RCC 7860 (cell line): Measurements from ENCODE around the gene AIPL1.

ENCODE experiments used
- DNase-seq: peaks from one replicate; pipeline ENCODE4 v3.0.0-alpha.2; 2015; ENCODE audit warnings: low spot score
- FAIRE-seq: peaks from 2 replicates; lab custom pipeline; 2012; peaks lifted over from hg19 to GRCh38; lab: Jason Lieb, UNC

The AIPL1 gene

DNA sequence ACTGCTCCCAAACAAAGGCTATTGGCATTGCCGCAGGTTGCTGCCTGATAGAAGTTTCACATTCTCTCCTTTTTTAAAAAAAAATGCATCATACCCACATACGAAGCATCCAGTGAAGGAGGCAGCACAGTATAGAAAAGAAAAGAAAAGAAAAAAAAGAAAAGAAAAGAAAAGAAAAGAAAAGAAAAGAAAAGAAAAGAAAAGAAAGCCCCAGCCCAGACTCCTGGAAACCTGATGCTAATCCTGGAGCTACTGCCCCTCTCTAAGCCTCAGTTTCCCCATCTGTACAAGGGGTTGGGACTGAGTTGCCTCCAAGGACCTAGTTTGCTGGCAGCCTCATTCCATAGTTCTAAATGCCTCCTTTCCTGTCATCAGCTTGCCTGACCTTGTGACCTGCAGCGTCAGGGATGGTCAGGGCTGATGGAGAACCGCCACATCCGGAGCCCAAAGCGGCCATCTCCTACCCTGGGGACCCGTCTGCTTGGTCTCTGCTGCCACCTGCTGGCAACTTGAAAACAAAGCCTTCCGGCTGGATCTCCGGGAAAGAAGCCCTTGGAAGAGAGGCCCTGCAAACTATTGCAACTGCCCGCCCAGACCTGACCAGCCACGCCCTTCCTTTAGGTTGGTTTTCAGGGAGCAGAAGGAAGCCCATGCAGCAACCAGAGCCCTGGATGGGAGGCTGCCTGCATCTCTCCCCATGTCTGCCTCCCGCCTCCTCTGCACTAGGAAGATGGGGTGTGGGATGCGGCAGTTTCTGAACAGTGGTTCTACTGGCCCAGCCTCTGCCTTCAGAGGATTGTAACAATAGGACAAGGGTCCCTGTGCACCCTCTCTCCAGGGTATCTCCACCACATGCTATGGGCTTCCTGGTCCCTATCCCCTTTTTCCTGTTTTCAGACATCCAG lies 13.0 kb downstream of the AIPL1 start:
- FAIRE-seq (peak; percentile 25), DNase-seq (peak; percentile 74)

DNA sequence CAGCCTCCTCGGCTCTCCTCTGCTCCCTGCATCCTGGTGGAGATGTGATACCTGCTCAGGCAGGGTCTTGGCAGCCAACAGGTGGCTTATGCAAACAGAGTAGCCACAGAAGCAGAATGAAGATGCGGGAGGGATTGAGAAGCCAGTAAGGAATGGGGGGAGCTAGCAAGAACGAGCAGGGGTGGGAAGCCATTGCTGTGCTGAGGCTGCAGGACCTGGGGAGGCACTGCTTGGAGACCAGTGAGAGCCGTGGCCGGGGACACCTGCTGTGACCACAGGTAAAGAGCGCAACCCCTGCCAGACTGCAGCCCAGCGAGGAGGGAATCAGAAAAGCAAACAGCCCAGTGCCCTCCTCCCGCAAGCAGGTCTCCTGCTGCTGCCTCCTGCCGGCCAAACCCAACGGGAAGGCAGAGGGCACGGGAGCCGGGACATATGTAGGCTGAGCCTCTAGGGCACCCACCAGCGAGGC lies 14.7 kb downstream of the AIPL1 start:
- no peak for FAIRE-seq
- no peak for DNase-seq

DNA sequence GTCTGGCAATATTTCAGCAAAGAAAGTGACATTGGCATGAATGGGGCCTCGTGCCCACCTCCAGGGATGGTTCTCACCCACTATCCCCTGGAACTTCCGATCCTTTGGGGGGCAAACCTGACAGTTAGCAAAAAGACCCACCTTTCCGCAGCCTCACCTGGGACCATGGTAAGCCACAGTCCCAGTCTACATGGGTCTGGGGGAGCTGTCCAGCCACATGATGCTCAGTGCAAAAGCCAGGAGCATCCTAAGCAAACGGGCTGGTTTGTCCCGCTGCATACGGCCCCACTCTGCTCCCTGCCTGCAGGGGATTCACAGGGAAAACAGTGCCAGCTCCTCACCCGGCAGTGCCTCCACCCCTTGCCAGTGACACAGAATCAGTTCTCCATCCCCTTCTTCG lies 19.3 kb downstream of the AIPL1 start:
- DNase-seq (no peak), FAIRE-seq (no peak)

DNA sequence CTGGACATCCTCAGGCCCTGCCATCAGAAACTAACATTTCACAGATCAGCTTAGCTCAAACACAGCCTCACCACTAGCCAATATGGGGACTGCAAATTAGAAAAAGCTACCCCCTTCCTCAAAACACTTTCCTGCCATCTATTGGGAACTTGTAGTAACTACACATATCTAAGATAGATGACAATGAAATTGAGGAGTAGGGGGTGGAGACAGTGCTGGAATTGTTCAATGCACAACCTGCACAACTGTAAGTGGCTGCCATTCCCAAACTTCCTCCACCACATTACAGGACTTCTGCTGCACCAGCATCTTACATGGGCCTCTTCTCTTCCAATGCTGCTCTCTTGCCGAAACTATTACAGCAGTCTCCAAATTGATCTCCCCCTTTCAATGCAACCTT lies 21.9 kb downstream of the AIPL1 start:
- DNase-seq (peak; percentile 27), FAIRE-seq (no peak)

DNA sequence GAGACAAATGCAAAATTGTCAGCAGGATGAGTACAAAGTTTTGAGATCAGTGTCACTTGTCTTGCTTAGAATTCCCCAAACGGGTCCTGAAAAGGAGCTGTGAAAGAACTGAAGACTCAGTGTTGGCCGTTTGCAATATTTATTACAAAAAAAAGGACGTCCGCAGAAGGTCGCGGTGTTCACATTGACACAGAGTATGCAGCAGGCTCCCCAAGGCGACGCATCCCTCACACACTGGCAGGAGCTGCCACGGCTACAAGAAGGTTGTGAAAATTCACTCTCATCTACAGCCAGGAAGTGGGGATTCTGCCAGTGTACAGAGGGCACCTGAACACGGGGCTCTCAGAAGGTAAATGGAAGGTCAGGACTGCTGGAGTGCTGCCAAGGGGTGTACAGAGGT lies 26.2 kb downstream of the AIPL1 start:
- DNase-seq (no peak), FAIRE-seq (no peak)

DNA sequence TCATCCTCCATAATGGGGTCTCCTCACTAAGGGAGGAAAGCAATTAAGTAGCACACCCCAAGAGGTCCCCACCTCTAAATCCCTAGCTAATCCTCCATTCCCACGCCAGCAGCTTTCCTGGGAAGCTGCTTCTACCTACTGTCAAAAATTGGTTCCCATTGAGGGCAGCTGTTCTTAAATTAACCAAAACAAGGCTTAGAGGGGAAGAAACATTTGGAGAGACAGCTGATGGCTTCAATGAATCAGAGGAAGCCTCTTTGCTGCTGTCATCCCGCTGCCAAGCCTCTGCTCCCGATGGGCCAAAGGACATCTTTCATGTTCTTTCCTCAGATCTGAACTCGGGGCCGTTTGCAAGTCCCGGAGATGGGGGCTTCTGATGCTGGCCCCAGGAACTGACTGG lies 26.6 kb downstream of the AIPL1 start:
- DNase-seq (no peak), FAIRE-seq (no peak)

DNA sequence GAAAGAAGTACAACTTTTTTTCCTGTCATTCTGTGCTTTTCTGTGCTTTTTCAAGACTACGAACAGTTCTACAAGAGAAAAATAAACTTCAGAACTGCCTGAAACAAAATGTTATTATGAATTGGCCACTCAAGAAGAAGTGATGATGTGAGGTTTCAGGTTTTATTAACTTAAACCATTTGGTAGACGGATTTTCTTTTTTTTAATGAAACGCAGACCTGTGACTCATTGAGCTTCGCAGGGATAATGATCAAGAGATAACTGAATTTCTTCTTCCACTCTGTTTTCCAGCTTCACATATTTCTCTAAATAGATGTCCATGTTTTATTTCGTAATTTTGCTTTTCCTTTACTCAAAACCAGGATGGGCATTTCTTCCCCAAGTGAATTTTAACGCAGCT lies 32.7 kb downstream of the AIPL1 start:
- FAIRE-seq = no peak

DNA sequence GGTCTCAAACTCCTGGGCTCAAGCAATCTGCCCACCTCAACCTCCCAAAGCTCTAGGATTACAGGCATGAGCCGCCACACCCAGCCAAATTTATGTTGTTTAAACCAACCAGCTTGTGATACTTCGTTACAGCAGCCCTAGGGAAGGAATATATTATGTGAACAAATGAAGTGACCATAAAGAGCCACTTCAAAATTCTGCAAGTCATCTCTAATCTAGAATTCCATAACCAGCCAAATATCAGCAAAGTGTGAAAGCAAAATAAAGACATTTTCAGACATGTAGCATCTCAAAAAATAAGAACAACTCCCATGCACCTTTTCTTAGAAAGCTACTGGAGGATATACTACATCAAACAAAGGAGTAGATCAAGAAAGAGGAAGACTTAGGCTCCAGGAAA lies 36.0 kb downstream of the AIPL1 start:
- no peak for FAIRE-seq
- DNase-seq = no peak

More for the DNA sequence above, 32.7 kb downstream of the AIPL1 start:
- no peak for DNase-seq

DNA sequence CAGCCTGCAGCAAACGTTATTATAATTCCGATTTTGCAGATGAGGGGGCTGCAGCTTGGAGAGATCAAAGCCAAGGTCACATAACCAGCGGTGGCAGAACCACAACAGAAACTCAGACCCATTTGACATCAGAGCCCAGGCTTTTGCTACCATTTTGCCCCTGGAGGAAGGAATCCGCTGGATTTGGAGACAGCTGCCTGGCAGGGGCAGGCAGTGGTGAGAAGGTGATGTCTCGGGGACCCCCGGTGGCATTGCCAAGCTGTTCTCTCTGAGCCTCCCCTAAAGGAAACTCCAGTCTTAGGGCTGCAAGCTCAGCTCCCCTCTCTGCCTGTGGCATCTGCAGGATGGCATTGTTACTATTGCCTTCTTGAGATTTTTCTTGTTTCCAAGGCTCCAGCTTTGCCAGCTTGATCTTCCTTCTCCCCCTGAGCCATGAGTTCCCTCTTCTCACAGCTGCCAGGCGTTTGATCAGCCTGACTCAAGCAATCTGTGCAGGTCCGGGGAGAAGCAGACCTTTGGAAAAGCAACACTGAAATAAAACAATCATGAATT lies 40.8 kb downstream of the AIPL1 start:
- DNase-seq = no peak
- no peak for FAIRE-seq

DNA sequence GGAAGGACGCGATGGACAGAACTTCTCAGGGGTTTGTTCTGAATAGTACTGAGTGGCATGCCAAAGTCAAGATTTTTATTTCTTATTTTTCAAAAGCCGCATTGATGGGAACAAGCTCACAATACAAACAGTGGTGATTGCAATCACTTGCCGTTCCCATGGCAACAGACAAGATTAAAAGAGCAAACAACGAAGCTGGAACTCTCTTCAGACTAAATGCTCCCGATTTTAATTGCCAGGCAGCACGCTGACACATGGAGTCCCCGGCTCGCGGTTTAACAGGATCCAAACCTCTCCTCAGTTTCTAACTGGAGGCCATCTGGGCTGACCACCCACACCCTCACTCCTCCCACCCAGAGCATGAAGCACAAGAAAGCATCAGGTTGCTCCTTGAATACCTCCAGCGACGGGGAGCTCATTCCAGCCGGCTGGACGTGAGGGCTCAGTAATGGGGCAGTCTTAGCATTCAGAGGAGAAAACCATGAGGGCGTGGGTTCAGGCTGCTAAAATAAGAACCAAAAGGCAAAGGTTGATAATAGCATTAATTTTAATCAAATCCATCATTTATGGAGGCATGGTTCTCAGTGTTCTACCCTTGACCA lies 41.5 kb downstream of the AIPL1 start:
- DNase-seq (no peak), FAIRE-seq (no peak)

DNA sequence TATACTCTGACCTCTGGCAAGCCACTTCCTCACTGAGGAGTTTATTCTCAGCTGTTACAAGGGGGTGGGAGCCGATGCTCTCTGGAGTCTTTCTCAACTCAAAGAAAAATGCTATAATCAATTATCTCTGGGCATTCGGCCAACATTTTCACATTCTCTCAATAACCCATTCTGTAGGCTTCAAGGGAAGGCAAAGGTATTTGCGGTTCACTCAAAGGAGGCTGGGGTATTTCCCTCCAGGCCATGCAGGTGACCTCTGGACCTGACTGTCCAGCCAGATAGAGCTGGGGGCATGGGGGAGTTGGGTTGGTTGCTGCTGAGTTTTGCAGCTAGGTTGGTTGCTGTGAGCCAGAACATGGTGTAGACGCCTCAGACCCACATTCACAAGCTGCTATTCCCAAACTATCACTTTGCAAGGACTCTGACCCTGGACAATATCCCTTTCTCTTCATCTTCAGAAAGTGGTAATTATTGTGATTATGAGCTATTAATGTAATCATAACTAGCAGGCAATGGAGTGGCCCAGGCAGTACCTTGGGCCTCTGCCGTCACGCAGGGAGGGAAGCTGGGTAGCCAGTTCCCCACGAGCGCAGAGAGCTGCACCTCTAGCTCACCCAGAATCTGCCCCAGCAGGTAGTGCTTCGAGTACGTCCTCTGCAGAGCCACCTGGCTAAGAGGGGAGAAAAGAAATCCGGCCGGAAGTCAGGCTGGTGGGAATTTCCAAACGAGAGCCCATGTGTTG lies 42.1 kb downstream of the AIPL1 start:
- FAIRE-seq = no peak

DNA sequence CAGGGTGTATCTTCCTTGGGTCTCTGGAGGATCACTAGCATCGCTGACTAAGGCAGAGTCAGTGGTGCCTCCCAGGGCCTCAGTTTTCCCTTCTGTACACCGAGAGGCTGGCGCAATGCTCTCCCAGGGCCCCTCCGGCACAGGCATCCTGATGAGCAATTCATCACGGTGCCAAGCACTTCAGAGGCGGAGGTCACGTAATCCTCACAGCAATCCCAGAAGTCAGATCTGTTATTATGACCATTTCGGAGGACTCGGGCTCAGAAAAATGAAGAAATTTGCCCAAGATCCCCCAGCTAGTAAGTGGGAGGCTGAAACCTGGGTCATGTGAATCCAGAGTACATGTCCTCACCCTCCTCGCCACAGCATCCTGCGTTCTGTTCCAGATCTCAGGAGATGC lies 46.5 kb downstream of the AIPL1 start:
- no peak for FAIRE-seq

More for the DNA sequence above, 42.1 kb downstream of the AIPL1 start:
- DNase-seq = no peak

DNA sequence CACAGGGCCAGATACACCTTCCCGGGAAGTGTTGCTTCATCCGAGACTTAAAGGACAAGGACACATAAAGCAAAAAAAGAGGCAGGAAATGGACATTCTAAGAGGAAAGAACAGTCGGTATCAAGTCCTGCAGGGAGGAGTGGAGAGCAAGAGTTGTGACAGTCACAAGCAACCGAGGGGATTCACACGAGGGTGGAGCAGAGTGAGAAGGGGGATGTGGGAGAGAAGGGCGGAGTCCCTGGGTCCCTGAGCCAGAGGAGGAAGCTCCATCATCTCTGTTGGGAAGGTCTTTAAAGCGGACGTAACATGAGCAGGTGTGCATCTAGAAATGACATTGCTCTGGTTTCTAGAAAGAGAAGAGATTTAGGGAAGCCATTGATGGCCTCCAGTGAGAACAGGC lies 47.1 kb downstream of the AIPL1 start:
- no peak for FAIRE-seq
- DNase-seq = no peak

More for the DNA sequence above, 46.5 kb downstream of the AIPL1 start:
- no peak for DNase-seq

DNA sequence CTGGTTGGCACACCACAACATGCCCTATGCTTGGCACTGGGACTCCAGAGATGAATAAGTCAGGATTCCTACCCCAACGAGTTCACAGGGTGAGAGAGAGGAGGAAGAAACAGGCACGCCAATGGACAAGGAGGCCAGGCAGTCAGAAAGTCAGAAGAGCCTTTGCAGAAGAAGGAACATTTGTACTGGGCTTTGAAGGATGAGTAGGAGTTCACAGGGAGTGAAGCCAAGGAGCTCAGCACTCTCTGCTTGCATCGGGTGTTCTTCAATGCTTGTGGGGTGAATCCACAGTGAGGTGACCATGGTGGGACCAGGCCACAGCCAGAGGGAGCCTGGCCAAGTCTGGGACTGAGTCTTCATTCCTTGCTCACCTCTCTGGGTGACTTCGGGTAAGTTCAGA lies 47.5 kb downstream of the AIPL1 start:
- no peak for DNase-seq
- no peak for FAIRE-seq

DNA sequence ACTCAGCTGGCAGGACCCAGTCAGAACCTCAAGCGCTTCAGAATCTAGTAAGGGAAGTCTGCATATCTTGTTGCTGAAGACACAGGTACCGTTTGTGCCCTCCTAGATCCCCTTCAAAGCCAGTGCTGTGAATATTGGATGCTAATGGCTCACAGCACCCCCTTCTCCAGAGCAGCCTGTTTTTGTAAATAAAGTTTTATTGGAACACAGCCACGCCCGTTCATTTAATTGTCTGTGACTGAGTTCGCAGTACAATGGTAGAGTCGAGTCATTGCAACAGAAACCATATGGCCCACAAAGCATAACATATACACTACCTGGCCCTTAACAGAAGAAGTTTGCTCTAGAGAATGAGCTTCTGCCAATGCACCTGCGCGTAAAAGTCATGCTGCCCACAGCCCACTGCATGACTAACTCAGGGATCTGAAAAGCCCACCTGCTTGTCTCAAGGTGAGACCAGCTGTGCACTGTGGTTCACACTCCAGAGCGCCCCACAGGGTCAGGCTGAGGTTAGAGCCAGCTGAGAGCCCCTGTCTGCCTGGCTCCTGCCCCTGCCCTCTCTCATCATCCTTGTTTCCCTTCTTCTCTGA lies 48.8 kb downstream of the AIPL1 start:
- DNase-seq (no peak), FAIRE-seq (no peak)

DNA sequence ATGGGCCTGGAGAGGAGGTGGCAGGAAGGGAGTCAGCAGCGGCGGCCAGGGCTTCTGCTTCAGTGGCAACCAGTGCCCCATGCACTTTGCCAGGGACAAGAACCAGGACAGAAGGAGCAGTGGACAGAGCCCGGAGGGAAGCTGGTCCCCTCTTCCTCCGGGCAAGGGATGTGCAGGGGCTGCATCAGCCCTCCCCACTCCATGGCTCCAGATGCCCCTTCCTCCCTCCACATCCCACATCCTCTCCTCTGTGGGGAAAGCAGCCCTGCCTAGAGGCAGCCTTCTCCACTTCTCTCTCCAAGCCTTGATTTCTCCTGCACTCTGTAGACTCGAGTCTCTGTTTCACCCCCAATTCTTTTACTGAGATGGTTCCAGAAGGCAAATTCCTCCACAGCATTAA lies 50.4 kb downstream of the AIPL1 start:
- DNase-seq (no peak), FAIRE-seq (no peak)

DNA sequence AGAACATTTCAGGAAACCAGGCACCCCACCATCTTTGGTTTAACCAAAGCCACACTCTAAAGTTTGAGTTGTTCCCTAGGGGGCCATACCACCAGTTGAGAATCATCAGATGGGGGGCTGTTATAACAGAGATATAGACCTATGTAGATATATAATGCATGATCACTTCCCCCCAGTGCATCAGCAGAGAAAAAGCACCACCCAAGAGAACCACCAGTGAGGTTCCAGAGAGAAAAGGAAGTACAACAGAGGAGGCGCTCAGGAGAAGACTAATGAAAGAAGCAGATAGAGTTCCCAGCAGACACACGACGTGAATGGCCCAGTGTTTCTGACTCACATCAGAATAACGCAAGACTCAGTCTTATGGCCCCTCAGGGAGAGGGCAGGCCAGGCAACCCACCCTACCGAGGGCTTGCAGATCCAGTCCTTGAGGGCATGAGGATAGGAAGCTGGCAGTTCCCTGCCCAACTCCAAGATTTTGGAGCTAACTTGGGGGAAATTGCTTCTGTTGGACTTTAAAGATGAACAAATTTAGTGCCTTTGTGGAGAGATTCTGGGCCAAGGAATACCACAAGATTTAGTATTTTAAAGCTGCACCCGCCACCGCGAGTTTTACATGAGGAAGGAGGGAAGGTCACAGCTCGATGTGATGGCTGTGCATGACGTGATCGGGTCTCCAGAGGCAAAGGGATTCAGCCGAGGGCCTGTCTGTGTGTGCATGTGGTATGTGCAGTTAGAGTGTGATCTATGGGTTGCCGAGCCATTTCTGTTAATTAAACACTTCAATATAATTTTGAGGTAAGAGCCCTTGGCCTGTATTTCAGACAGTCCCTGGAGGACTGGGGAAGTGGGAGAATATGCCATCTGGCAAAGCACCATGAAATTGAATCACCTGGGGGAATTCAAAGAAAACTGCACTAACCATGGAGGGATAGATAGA lies 53.1 kb downstream of the AIPL1 start:
- DNase-seq (no peak), FAIRE-seq (no peak)

DNA sequence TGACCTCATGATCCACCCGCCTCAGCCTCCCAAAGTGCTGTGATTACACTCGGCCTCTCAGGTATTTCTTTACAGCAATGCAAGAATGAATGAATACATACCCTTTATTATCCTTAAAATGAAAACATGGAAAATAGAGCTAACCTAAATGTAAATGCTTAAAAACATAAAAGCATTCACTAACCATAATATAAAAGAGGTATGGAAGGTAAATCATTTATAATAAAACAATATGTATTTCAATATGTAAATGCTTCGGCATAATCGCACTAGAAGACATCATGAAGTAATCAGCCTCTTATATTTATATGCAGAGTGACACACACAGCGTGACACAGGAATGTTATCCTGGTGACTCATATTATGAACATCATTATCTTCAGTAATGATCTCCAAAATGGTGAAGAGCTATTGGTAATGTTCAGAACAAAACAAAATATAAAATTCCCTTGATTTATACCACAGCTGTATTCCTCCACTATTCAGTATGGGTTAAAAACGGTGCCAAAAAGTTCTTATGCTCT lies 53.9 kb downstream of the AIPL1 start:
- DNase-seq = peak; percentile 16
- no peak for FAIRE-seq

DNA sequence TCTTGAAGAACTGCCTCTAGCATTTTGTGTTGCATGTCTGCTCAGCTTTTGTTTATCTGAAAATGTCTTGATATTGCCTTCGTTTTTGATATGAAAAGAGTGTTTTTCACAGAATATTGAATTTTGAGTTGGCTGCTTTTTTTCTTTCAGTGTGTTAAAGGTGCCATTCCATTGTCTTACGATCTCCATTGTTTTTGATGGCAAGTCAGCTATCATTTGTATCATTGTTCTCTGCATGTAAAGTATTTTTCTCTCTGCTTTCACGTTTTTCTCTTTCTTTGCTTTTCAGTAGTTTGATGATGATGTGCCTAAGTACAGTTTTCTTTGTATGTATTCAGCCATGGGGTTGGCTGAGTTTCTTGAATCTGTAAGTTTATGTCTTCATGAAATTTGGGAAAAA lies 57.0 kb downstream of the AIPL1 start:
- no peak for DNase-seq
- FAIRE-seq = no peak

DNA sequence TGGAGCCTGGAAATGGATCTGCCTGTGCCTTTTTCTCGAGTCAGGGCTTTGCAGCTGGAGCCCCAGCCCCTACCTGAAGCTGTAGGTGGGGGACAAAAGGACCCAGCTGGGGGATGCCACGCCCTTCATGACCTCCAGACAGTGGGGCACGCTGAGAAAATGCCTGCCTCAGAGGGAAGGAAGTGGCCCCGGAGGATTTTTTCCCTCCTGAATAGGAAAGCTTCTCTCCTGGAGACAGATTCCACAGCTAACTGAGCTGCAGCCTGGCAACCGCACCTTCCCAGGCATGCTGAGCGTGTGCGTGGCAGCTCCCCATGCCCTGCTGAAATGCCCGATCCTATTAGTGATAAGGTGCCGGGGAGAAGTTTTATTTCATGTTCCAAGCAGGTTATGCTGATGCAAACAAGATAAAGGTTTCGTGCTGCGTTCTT lies 58.0 kb downstream of the AIPL1 start:
- FAIRE-seq = no peak

More for the DNA sequence above, 58.0 kb downstream of the AIPL1 start:
- no peak for DNase-seq
